Neural cell (in vitro differentiated cells): ENCODE data around the gene OR51A7.

ENCODE experiments used
- CTCF ChIP-seq: fragments of 450-650 bp; IDR thresholded peaks from 2 replicates; pipeline ENCODE4 v1.5.1; 2014; ENCODE audit warnings: antibody characterized with exemption, mild to moderate bottlenecking, moderate library complexity; ENCODE audit not compliant: poor library complexity, severe bottlenecking
- EP300 ChIP-seq: fragments of 450-650 bp; conservative IDR thresholded peaks from 2 replicates; pipeline ENCODE4 v1.6.1; 2014; ENCODE audit warnings: antibody characterized with exemption, mild to moderate bottlenecking, moderate library complexity; ENCODE audit not compliant: poor library complexity, severe bottlenecking
- EZH2 ChIP-seq: fragments of 200-600, 300-800 bp; shearing (Covaris generic), sonication (generic); IDR thresholded peaks from 2 replicates; pipeline ENCODE4 v1.6.1; 2014; ENCODE audit warnings: antibody characterized with exemption, low read length, borderline replicate concordance, mild to moderate bottlenecking; ENCODE audit not compliant: insufficient read depth, poor library complexity, severe bottlenecking
- MXI1 ChIP-seq: fragments of 450-650 bp; conservative IDR thresholded peaks from 2 replicates; pipeline ENCODE4 v1.6.1; 2014; ENCODE audit warnings: antibody characterized with exemption, mild to moderate bottlenecking; ENCODE audit not compliant: poor library complexity, severe bottlenecking
- POLR2AphosphoS5 ChIP-seq: IDR thresholded peaks from 2 replicates; pipeline ENCODE4 v1.6.1; 2012
- RAD21 ChIP-seq: fragments of 450-650 bp; conservative IDR thresholded peaks from 2 replicates; pipeline ENCODE4 v1.6.1; 2014; ENCODE audit warnings: antibody characterized with exemption, mild to moderate bottlenecking, moderate library complexity
- REST ChIP-seq: IDR thresholded peaks from 2 replicates; pipeline ENCODE4 v1.6.1; 2012; ENCODE audit warnings: borderline replicate concordance
- SMC3 ChIP-seq: fragments of 450-650 bp; conservative IDR thresholded peaks from 2 replicates; pipeline ENCODE4 v1.6.1; 2014; ENCODE audit warnings: antibody characterized with exemption, mild to moderate bottlenecking, moderate library complexity; ENCODE audit not compliant: poor library complexity
- TAF1 ChIP-seq: IDR thresholded peaks from 2 replicates; pipeline ENCODE4 v1.6.1; 2012; ENCODE audit warnings: low read depth

- TF ChIP-seq CTCF (no peak), SMC3 (no peak), EZH2 (no peak), RAD21 (no peak), EP300 (no peak), POLR2AphosphoS5 (no peak), MXI1 (no peak), TAF1 (no peak), REST (no peak)
These were observed 33.2 kb downstream of the OR51A7 start for GRCh38 chr11:4936745-4937144.
